DMS 273 treated with DMSO at 0.1 percent for 48 hours (cell line): Measurements from ENCODE around the gene ACOT12.
"Not testable (repeated sequence)": the region's sequence is repeated elsewhere in the genome, so short reads cannot be mapped to it uniquely, and the experiment has no call there.

Experiments
- DNase-seq: peaks from one replicate; lab custom pipeline; 2025; lab: John Stamatoyannopoulos, UW

Gene ACOT12

GRCh38 chr5:81338213-81338612 is 55.7 kb downstream of the ACOT12 start:
- DNase-seq = not testable (repeated sequence)

DNA sequence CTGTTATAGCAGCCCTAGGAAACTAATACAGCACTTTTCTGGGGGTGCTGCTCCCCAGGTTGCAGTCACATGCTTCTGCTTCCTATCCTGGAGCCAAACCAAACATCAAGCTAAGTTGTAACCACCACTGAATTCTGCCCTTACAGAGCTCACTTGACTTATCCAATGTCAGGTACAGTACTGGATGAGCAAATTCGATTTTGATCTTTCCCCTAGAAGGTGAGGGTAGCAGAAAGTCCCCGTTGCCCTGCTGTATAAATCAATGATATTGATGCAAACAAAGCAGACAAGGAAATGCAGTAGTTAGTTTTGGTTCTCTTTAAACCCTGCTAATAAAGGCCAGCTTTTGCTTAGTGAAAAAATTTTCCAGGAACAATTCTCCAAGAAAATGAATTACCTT is 56.1 kb downstream of the ACOT12 start:
- DNase-seq = no peak

- DNase-seq = no peak
Measured at GRCh38 chr5:81336556-81336955, 57.4 kb downstream of the ACOT12 start.

GRCh38 chr5:81335946-81336345 is 58.0 kb downstream of the ACOT12 start:
- no peak for DNase-seq

DNA sequence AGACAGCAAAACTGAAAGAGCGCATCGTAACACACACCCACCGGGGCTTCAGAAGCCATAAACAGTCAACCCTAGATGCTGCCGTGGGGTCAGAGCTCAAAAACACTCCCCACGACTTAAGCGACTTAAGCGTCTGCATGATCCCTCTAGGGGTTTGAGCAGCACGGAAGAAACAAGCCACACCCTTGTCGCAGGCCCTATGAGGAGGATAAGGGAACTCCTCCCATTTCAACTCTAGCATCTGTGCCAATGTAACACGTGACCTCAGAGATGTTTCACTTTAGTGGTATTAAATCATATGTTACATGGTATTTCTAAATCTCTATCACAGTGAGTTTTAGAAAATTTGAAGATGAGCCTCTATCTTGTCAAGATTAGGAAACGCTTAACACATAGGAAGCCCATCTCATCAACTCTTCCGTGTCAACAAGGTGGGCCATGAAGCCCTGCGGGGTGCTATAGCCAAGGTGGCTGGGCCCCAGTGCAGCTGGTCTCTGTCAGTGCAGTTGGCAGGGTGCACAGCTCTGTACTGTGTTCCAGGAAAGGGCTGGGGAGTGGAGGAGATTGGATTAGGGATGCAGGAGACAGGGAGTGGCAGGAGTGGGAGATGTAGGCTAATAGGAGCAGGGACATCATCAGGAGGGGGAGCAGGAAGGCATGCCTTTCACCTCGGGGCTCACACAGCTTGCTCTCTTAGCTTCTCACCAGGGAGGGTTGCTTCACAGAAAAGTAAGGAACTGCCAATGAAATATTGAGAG is 59.5 kb downstream of the ACOT12 start:
- no peak for DNase-seq

DNA sequence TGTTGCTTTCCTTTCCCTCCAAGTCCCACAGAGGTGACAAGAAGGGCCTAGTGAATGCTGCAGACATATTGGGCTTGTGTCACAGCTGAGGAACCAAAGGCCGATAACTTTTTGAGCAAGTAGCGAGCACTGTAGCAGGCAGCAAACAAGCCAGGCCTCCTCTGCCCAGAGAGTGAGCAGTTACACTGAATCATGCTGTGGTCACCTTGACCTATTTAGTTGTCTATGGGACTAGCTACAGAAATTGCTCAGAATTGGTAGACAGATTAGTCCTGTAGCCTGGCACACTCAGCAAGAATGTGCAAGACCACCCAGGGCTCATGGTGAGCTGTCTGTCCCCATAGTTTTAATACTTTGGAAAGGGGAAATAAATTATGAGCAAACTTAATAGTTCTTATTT is 67.4 kb downstream of the ACOT12 start:
- DNase-seq = no peak

GRCh38 chr5:81317536-81317935 is 76.4 kb downstream of the ACOT12 start:
- no peak for DNase-seq

DNA sequence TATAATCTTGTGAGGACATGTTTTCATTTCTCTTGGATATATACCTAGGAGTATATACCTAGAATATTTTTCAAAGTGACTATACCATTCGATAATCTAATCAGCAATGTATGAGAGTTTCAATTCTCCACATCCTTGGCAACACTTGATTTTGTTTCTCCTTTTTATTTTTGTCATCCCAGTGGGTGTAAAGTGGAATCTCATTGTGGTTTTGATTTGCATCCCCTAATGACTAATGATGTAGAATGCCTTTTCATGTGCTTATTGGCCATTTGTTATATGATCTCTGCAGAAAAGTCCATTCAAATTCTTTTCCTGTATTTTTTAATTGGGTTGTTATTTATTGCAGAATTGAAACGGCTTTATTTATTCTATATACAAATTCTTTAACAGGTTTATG is 77.4 kb downstream of the ACOT12 start:
- no peak for DNase-seq

- DNase-seq = no peak
Measured at GRCh38 chr5:81315830-81316229, 78.1 kb downstream of the ACOT12 start.

DNA sequence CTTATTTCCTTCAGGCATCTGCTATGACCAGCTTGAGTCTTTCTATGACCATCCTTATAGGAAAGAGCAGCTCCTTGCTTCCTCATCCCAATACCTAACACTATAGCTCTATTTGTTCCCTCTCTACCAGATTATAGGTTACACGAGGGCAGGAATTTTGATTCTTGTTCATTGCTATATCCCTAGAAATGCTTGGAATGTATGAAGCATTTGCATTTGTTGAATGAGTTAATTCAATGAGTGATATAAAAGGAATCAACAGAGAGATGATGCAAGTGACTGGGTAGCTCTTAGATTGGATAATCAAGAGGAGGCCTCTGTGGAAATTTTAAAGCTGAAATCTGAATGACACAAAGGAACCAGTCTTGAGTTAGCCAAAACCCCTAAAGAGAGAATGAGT is 78.6 kb downstream of the ACOT12 start:
- DNase-seq = no peak

GRCh38 chr5:81314581-81314980 is 79.4 kb downstream of the ACOT12 start:
- no peak for DNase-seq

DNA sequence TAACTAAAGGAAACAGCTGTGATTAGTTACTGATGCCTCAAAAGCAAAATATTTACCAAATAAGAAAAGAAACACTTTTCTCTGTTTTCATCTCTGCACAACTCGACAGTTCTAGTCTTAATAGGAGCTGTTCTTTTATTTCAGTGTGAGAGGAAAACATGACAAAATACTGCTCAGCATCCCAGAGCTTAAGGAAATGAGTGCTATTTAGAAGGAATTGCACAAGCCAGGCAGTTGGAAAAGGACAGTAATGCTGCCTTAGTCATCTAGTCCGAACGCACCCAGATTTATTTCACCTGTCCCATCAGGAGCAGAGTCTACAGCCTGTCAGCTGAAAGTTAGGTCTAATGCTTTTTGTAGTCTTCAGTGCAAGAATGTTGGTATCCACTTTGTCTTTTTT is 80.2 kb downstream of the ACOT12 start:
- DNase-seq = no peak

DNA sequence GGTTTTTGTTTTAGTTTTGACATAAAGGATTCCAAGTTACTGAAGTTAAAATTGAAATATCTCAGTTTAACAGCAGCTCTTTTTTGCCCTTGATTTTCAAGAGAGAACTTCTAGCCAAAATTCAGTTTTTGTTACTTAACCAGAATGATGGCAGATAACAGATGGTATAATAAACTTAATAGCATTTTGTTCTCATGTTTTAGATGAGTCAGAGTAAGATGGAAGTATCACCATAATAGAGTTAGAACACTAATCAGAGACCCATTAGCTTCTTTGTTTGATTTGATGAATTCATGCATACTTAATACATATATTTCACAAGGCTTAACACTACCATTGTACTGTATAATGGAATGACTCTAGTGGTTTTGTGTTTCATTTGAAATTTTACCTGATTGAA is 80.7 kb downstream of the ACOT12 start:
- DNase-seq = no peak

DNA sequence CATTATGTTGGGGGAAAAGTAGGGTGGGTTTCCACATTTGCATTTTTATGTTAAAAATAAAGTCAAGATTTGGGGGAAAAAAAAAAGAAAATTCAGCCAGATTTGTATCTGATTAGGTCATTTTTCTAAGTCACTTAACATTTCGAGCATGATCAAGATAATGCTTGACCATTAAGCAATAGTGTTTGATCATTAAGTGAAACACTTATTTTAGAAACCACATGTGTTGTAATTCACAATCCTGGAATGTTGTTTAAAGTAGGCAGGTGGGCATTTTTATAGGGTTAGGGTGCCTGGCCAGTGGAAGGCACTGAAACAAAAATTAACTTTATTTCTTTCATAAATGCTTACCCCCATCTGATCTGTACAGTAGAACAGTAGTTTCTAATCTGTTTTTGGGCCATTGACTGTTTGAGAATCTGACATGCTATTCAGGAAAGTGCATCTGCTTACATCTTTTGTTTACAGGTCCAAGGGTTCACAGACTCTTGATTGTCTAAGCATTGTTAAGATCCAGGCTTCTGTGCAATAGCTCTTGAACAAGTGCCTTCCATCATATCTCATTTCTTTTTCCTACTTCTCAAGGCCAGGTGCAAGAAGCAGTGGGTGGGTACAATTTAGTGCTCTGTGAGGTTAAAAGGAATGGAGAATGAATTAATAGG is 83.4 kb downstream of the ACOT12 start:
- DNase-seq = no peak

GRCh38 chr5:81308836-81309235 is 85.1 kb downstream of the ACOT12 start:
- DNase-seq = no peak

DNA sequence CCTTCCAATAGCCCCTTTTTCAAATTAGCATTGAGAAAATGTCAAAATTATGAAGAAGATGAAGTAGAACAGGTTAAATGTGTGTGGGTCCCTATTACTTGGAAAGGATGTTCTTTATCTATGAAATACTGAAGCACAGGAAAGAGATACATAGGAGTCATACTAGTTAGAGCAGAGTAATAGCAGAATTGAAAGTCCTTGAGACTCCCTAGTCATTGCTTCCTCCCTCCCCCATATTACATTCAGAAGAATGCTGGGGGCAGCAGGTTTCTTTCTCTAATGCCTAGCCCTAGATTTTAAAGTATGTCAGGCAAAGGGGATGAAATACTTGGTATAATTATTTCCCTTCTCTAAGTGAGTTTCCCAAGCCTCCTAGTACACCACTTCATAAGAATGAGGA is 88.1 kb downstream of the ACOT12 start:
- no peak for DNase-seq

DNA sequence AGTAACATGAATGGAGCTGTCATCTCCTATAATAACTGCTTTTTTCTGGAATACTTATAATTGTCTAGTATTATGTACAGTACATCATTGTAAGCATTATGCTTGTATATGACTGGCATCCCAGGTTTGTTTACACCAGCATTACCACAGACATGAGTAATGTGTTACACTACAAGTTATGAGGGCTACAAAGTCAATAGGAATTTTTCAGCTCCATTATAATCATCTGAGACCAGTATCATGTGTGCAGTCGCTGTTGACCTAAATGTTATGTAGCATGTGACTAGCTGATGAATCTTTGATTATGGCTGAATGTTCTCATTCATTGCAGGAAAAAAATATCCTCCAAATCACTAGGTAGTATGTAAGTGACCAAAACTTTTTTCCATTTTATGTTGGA is 90.4 kb downstream of the ACOT12 start:
- DNase-seq = no peak

GRCh38 chr5:81302596-81302995 is 91.3 kb downstream of the ACOT12 start:
- DNase-seq = no peak

DNA sequence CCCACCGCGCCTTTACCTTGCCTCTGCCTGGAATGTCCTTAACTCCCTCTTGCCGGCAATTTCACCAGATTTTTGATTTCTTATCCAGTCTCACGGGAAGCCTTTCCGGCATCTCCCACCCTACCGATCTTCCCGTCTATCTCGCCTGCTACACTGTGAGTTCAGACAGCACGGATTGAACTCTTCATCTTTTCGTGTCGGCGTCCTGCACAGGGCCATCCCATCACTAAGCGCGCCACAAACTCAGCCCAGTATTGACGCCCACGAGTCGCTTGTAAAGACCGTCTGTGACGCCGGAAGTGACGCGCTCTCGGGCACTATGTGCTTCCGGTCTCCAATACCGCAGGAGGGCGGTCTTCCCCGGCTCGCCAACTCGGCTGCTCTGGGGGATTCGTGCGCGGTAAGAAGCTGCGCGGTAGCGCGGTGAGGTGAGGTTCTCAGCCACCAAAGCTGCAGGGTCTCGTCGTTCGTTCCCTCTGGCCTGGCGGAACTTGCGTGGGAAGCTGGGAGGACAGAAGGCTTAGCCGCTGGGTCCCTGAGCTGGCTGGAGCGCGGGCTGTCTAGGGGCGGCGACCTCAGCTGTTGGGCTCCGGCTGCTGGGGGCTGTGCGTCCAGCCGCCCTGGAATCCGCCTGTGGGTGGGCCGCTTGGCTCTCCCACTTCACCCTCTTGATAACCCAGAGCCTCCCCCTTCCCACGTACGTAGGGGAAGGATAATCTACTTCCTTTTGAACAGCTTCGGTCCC is 92.5 kb downstream of the ACOT12 start, which contains the start of gene ZCCHC9:
Gene ZCCHC9, plus strand, starts transcription at position 317 of the 745 bp plus-strand sequence. CDS start 3,171 bp downstream, outside the sequence.
- DNase-seq = peak; percentile 82

GRCh38 chr5:81300921-81301270 is 93.0 kb downstream of the ACOT12 start:
- DNase-seq = no peak

DNA sequence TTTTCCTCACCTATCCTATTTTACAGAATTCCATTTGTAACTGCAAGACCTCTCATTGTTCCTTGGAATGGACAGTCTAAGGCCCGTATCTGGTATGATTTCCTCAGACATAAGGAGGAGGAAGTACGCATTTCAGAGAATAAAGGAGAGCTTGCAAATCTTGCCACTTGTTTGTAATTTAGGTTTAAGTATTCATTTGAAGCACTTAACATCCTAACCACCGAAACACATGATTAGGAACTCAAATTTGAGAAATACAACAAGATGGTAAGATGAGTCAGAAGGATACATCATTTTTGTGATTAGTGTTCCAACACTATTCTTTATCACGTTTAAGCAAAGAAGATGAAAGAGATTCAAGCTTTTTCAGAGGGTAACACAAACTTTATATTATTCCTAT is 96.4 kb downstream of the ACOT12 start:
- no peak for DNase-seq

DNA sequence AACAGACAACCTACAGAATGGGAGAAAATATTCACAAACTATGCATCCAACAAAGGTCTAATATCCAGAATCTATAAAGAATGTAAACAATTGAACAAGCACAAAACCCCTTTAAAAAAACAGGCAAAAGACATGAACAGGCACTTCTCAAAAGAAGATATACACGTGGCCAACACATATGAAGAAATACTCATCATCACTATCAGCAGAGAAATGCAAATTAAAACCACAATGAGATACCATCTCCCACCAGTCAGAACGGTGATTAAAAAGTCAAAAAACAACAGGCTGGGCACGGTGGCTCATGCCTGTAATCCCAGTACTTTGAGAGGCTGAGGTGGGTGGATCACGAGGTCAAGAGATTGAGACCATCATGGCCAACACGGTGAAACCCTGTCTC is 99.9 kb downstream of the ACOT12 start:
- not testable (repeated sequence) for DNase-seq

- DNase-seq = no peak
Measured at GRCh38 chr5:81292130-81292529, 101.8 kb downstream of the ACOT12 start.
